MCF 10A (cell line): ENCODE data around the gene ATXN2. TPM values are rescaled to one million over a fixed set of nuclear protein-coding genes. Genes with fewer than 3 reads are reported as not detected.
A peak's percentile ranks its signal among the peaks of the same experiment; 100 is the strongest.

ENCODE experiments used
- BruUV-seq: library from RNA; stranded (reverse); fragments of 400-500 nt; replicated peaks from 2 replicates; lab custom pipeline; 2021; lab: Mats Ljungman, UMichigan
- CTCF ChIA-PET: fragments of 300-600 bp; sonication (Branson Sonifier 250); formaldehyde crosslinking; extraction: SDS; loops from one replicate; lab custom pipeline; 2021; ENCODE audit warnings: antibody characterized with exemption, inconsistent platforms; lab: Yijun Ruan, JAX
- POLR2A ChIA-PET: fragments of 300-600, 350-650 bp; sonication (Branson Sonifier 250); formaldehyde crosslinking; extraction: SDS; loops from one replicate; lab custom pipeline; 2020; ENCODE audit warnings: antibody characterized with exemption, inconsistent platforms; lab: Yijun Ruan, JAX
- DNase-seq: peaks from one replicate; pipeline ENCODE4 v3.0.0-alpha.2; 2018; ENCODE audit not compliant: unreplicated experiment
- H3K27ac Mint-ChIP-seq: one replicate; pipeline ENCODE4 v1.8.0; 2022; ENCODE audit warnings: mild to moderate bottlenecking, low read depth, mixed read lengths; ENCODE audit not compliant: unreplicated experiment
- H3K27me3 Mint-ChIP-seq: one replicate; pipeline ENCODE4 v1.8.0; 2022; ENCODE audit warnings: mixed read lengths; ENCODE audit not compliant: insufficient read depth, unreplicated experiment
- H3K36me3 Mint-ChIP-seq: one replicate; pipeline ENCODE4 v1.8.0; 2022; ENCODE audit warnings: mild to moderate bottlenecking, moderate library complexity, mixed read lengths; ENCODE audit not compliant: insufficient read depth, unreplicated experiment
- H3K4me1 Mint-ChIP-seq: one replicate; pipeline ENCODE4 v1.8.0; 2022; ENCODE audit warnings: mixed read lengths; ENCODE audit not compliant: insufficient read depth, unreplicated experiment
- H3K4me3 Mint-ChIP-seq: one replicate; pipeline ENCODE4 v1.8.0; 2022; ENCODE audit warnings: mild to moderate bottlenecking, moderate library complexity, mixed read lengths; ENCODE audit not compliant: unreplicated experiment
- H3K9me3 Mint-ChIP-seq: one replicate; pipeline ENCODE4 v1.8.0; 2022; ENCODE audit warnings: mixed read lengths; ENCODE audit not compliant: unreplicated experiment
- intact Hi-C: fragments of 100-400 bp; cut with micrococcal nuclease; formaldehyde crosslinking; loops from 2 replicates; pipeline ENCODE4 v1.14.1; 2022
- total RNA-seq: library from RNA; stranded (reverse); gene quantifications from 2 replicates; pipeline ENCODE4 v1.2.3, GENCODE V29; 2022
- TF ChIP-seq, protein P1 (sequence below): fragments of 200-600 bp; IDR thresholded peaks from one replicate; pipeline ENCODE4 v1.8.0; 2022; ENCODE audit warnings: antibody characterized with exemption, mild to moderate bottlenecking; ENCODE audit not compliant: unreplicated experiment

Gene ATXN2
- total RNA-seq, 1 experiment from 2014 or later, result 70.6 TPM

DNA sequence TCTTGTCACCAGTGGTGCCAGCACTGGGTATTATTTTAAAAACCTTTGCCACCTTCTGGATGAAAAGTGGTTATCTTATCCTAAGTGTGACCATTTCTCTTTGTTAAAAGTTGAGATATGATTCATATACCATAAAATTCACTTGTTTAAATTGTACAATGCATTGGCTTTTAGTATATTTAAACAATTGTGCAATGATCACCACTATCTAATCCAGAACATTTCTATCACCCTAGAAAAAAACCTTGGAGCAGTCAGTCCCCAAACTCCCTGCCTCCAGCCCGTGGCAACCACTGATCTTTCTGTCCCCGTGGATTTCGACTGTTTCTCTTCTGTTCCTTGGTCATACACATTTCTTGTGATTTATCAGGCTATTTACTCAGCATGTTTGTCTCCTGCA, 165.1 kb downstream of the ATXN2 start:
- no peak for DNase-seq
- intact Hi-C loops, result no loop called here
- ChIA-PET POLR2A (interaction anchor here (1.3 to 1.8 kb wide), 2 partner anchors 17 to 21 kb away, joined by 3 to 5 read pairs; no protein-coding TSS in a partner anchor), CTCF (interaction anchor here (0.6 to 0.7 kb wide), 2 partner anchors 65 to 239 kb away, joined by 3 read pairs; no protein-coding TSS in a partner anchor)
- Mint-ChIP-seq H3K4me1 (peaks cover 47% of the 10 kb centered on the region), H3K27ac (no peak overlapping the region), H3K9me3 (no peaks in the 10 kb centered on the region), H3K27me3 (no peaks in the 10 kb centered on the region), H3K4me3 (no peak overlapping the region), H3K36me3 (peaks cover 14% of the 10 kb centered on the region)
- no TSS peak for BruUV-seq
- TF ChIP-seq, protein P1, sequence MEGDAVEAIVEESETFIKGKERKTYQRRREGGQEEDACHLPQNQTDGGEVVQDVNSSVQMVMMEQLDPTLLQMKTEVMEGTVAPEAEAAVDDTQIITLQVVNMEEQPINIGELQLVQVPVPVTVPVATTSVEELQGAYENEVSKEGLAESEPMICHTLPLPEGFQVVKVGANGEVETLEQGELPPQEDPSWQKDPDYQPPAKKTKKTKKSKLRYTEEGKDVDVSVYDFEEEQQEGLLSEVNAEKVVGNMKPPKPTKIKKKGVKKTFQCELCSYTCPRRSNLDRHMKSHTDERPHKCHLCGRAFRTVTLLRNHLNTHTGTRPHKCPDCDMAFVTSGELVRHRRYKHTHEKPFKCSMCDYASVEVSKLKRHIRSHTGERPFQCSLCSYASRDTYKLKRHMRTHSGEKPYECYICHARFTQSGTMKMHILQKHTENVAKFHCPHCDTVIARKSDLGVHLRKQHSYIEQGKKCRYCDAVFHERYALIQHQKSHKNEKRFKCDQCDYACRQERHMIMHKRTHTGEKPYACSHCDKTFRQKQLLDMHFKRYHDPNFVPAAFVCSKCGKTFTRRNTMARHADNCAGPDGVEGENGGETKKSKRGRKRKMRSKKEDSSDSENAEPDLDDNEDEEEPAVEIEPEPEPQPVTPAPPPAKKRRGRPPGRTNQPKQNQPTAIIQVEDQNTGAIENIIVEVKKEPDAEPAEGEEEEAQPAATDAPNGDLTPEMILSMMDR, result no peak

DNA sequence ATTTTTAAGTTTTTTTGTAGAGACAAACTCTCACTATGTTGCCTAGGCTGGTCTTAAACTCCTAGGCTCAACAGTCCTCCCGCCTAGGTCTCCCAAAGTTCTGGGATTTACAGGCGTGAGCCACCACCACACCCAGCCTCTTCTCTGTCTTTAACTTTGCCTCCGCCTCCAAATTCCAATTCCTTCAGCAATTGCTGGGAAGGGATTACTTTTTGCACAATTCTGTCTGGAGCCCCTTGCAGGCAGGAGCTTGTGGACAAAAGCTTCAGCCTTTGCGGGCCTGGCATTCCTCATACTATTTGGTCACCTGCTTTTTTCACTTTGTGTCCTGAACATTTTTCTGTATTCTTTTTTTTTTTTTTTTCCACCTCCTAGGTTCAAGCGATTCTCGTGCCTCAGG, 167.3 kb downstream of the ATXN2 start:
- TF ChIP-seq, protein P1, result no peak
- CTCF ChIA-PET, result interaction anchor here (0.7 to 1.7 kb wide), 4 partner anchors 19 to 171 kb away, joined by 3 to 9 read pairs (median 3); no protein-coding TSS in a partner anchor
- no TSS peak for BruUV-seq

DNA sequence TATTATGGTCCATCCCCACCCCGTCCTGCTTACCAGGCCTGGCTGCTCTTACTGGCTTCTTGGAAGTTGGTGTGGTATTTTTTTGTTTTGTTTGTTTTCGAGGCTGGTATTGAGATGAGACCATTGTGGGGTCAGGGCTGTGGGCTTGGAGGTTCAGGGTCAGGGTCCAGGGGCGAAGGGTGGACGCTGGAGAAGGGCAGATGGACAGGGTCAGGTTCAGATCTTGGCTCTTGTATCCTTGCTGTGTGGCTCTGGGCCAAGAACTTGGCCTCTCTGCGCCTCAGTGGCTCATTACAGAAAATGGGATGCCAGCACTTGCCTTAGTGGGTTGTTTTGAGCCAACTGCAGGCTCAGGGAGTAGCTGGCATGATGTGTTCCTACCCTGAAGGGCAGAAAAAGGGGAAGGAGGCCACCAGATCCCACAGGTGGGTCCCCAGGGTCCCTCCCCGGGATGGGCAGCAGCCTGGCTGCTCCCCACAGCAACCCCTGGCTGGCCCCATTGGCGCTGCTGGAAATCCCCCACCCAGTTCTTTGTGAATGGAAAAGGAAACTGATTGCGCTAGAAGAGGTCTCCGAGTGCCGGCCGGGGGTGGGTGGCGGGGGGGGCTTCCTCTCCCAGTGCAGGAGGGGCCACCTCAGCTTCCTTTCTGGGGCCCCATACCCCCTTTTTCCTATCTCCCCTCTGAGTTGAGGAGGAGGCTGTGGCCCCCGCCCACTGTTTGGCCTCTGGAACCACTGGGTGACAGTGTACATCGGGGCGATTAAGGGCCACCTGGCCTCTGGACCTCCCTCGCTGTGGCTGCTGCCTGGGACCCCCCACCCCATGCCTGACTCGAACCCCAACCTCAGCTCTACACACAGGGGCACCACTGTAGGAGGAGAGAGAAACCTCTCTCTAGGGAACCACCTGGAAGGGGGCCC, 168.4 kb downstream of the ATXN2 start:
- no peak for DNase-seq
- Mint-ChIP-seq H3K4me3 (no peak overlapping the region), H3K36me3 (no peaks in the 10 kb centered on the region), H3K9me3 (no peaks in the 10 kb centered on the region), H3K27me3 (no peaks in the 10 kb centered on the region), H3K4me1 (peaks cover 31% of the 10 kb centered on the region), H3K27ac (no peak overlapping the region)
- CTCF ChIA-PET, result interaction anchor here (0.5 to 1.8 kb wide), 7 partner anchors 10 to 170 kb away, joined by 3 to 9 read pairs (median 4); no protein-coding TSS in a partner anchor
- intact Hi-C loops, result no loop called here
- no TSS peak for BruUV-seq
- POLR2A ChIA-PET, result interaction anchor here (0.6 to 0.7 kb wide), 3 partner anchors 22 to 662 kb away, joined by 3 to 4 read pairs (median 4); no protein-coding TSS in a partner anchor
- TF ChIP-seq, protein P1, result no peak

More for the DNA sequence above, 167.3 kb downstream of the ATXN2 start:
- Mint-ChIP-seq H3K36me3 (no peaks in the 10 kb centered on the region), H3K4me3 (no peak overlapping the region), H3K9me3 (no peaks in the 10 kb centered on the region), H3K27me3 (no peaks in the 10 kb centered on the region), H3K27ac (peak overlapping the region; percentile 79), H3K4me1 (peaks cover 34% of the 10 kb centered on the region)
- intact Hi-C loops, result no loop called here
- peak; percentile 71 for DNase-seq
- POLR2A ChIA-PET, result no interaction called here
